Activated T-cell treated with anti-CD3 and anti-CD28 coated beads, Interleukin-2, amount 50 U/mL, for 4 hours (primary cell): Measurements from ENCODE around the gene FNIP2. TPM values are rescaled to one million over a fixed set of nuclear protein-coding genes. Genes with fewer than 3 reads are reported as not detected.
"Not testable (repeated sequence)": the region's sequence is repeated elsewhere in the genome, so short reads cannot be mapped to it uniquely, and the experiment has no call there.

ENCODE experiments used
- ATAC-seq, 2 donors: fragments of 200-7000 bp; cut with Tn5 transposase; one replicate each; pipeline ENCODE4 v1.10.0; 2021
- DNase-seq: peaks from one replicate; pipeline ENCODE4 v3.0.0-alpha.2; 2020
- H3K27me3 Mint-ChIP-seq: one replicate; pipeline ENCODE4 v1.8.0; 2021; ENCODE audit warnings: low read depth, mixed read lengths
- H3K36me3 Mint-ChIP-seq: one replicate; pipeline ENCODE4 v1.8.0; 2022; ENCODE audit warnings: mixed read lengths; ENCODE audit not compliant: insufficient read depth
- H3K4me1 Mint-ChIP-seq: one replicate; pipeline ENCODE4 v1.8.0; 2021; ENCODE audit warnings: low read depth, mixed read lengths
- H3K4me3 Mint-ChIP-seq: one replicate; pipeline ENCODE4 v1.8.0; 2021; ENCODE audit warnings: mild to moderate bottlenecking, moderate library complexity, mixed read lengths
- H3K9me3 Mint-ChIP-seq: one replicate; pipeline ENCODE4 v1.8.0; 2021; ENCODE audit warnings: mixed read lengths
- total RNA-seq, 3 donors: library from RNA; stranded (reverse); gene quantifications; one replicate each; pipeline ENCODE4 v1.2.1, GENCODE V29; 2021

FNIP2 gene
- 10 to 100 TPM in 2 of 3 donors, 1 to 10 TPM in 1; 9.0 to 13.0 (median 10.6) TPM for total RNA-seq

DNA sequence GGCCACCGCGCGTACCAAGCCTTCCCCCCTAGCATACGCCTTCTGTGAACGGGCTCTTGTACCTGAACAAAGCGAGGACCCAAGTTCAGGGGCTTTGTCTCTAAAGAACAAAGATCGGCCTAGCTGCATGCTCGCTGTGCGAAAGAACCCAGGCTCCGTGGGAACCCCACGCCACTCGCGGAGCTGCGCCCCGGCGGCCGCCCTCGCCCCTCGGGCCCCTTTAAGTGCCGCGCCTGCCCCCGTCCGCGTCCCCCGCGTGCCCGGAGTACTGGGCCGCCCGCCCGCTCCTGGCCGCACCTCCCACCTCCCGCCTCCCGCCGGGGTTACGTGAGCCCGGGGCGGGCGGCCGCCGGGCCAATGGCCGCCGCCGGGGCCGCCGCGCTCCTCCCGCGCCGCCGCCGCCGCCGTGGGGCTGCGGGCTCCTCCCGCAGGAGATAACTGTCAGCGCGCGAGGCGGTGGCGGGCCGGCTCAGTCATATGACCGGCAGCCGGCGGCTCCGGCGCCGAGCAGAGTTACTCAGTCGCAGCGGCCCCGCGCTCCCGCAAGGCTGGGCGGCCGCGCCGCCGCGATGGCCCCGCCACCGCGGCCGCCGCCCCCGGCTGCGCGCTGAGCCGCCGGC lies at the start of gene FNIP2:
Gene FNIP2 (plus strand): TSS at position 472 of the 620 bp plus-strand sequence. CDS start 187 bp downstream, outside the sequence.
- Mint-ChIP-seq H3K4me3 (peak within 1 kb of the TSS; percentile 99), H3K36me3 (no peaks in the 10 kb centered on the region), H3K27me3 (no peaks in the 10 kb centered on the region)

GRCh38 chr4:158721680-158722079 lies 47.1 kb upstream of the FNIP2 start:
- Mint-ChIP-seq H3K4me3 (peak overlapping the region; percentile 94), H3K4me1 (peaks cover 33% of the 10 kb centered on the region), H3K27me3 (peaks cover 6% of the 10 kb centered on the region), H3K36me3 (peaks cover 31% of the 10 kb centered on the region), H3K9me3 (no peaks in the 10 kb centered on the region)
- ATAC-seq (no peak), DNase-seq (no peak)

More for the DNA sequence above, at the start of gene FNIP2:
- no peaks in the 10 kb centered on the region for H3K9me3 Mint-ChIP-seq
- ATAC-seq (peak; percentile 88 to 90), DNase-seq (peak; percentile 56)
- peaks cover 32% of the 10 kb centered on the region for H3K4me1 Mint-ChIP-seq

DNA sequence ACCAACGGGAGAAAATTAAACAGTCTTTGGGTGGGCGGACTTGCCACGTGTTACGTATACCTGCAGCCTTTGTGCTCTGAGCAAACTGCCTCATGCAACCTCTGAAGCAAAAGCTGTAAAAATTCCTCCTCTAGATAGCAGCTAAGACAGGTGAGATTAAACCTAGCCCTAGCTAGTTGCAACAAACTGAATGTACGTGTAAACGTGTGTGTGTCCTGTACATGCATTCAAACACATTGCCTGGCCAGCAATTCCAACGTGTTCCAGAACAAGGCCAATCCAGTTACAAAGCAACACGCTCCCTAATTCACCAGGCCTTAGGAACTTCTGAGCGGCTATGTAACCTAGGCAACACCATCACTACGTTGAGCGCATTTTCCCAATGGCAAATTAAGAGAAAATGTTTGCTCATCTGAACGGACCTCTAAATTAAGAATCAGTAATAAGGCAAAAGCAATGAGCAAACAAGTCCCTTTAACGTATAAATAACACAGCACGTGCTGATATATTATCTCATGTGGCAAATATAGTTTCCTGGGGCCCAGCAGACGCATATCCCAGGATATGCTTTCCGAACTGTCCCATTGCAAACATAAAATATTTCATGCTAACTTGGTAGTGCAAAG lies 46.4 kb upstream of the FNIP2 start:
- peaks cover 31% of the 10 kb centered on the region for H3K36me3 Mint-ChIP-seq
- H3K9me3 Mint-ChIP-seq, result no peaks in the 10 kb centered on the region
- H3K4me3 Mint-ChIP-seq, result peak overlapping the region; percentile 94
- peaks cover 10% of the 10 kb centered on the region for H3K27me3 Mint-ChIP-seq
- peak; percentile 1 to 5 for ATAC-seq
- DNase-seq, result no peak
- peaks cover 33% of the 10 kb centered on the region for H3K4me1 Mint-ChIP-seq

DNA sequence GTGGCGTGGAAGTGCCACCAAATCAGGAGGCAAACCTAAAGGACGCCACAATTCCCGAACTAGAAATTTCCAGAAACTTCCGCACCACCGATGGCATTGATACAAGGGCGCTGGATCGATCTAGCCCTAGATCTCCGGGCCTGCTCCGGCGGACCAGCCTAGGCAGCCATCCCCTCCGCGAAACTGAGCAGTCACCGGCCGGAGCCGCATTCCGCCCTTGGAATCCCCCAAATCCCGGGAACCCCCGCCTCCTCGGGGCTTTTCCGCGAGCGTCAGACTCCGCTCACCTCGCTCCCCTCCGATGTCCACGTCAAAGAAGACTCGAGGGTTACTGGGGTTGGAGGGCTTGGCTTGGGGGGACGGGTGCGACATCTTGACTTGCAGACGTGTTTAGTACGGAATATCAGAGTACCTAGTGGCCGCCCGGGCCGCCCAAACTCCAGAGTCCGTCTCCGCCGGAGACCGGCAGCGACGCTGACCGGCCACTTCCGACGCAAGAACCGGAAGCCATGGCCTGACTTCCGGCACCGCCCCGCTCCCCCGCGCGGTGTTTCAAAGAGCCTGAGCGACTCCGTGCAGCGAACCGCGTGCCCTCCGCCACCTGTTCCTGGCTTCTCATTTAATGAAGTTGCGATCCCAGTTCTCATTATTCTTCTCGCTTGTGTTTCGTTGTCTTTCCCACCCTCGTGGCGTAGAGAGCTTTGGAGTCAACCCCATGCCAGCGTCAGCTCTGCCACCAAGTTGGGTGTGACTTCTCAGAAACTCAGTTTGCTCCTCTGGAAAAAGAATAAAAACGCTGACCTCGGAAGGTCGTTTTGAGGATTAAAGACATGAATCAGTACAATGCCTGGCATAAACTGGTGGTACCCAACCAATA lies 45.7 kb upstream of the FNIP2 start, which contains the start of gene PPID:
Gene PPID (minus strand): TSS at position 480 of the 877 bp plus-strand sequence. CDS start 108 bp downstream, at position 372.
- H3K4me3 Mint-ChIP-seq, result peak within 1 kb of the TSS; percentile 94
- peak; percentile 92 to 95 for ATAC-seq
- peak; percentile 74 for DNase-seq
- H3K9me3 Mint-ChIP-seq, result no peaks in the 10 kb centered on the region
- peaks cover 23% of the 10 kb centered on the region for H3K36me3 Mint-ChIP-seq
- peaks cover 10% of the 10 kb centered on the region for H3K27me3 Mint-ChIP-seq
- peaks cover 33% of the 10 kb centered on the region for H3K4me1 Mint-ChIP-seq

- no peaks in the 10 kb centered on the region for H3K9me3 Mint-ChIP-seq
- H3K4me3 Mint-ChIP-seq, result peak overlapping the region; percentile 94
- peaks cover 12% of the 10 kb centered on the region for H3K36me3 Mint-ChIP-seq
- ATAC-seq (no peak), DNase-seq (no peak)
- peaks cover 30% of the 10 kb centered on the region for H3K4me1 Mint-ChIP-seq
- peaks cover 23% of the 10 kb centered on the region for H3K27me3 Mint-ChIP-seq
Measured at GRCh38 chr4:158724637-158725036, 44.2 kb upstream of the FNIP2 start.

GRCh38 chr4:158726633-158727032 lies 42.2 kb upstream of the FNIP2 start:
- H3K27me3 Mint-ChIP-seq, result peaks cover 33% of the 10 kb centered on the region
- H3K4me1 Mint-ChIP-seq, result peaks cover 25% of the 10 kb centered on the region
- H3K9me3 Mint-ChIP-seq, result no peaks in the 10 kb centered on the region
- ATAC-seq, result no peak
- H3K36me3 Mint-ChIP-seq, result peaks cover 1% of the 10 kb centered on the region
- H3K4me3 Mint-ChIP-seq, result no peak overlapping the region
- no peak for DNase-seq

- Mint-ChIP-seq H3K36me3 (no peaks in the 10 kb centered on the region), H3K27me3 (peaks cover 39% of the 10 kb centered on the region), H3K4me1 (peaks cover 16% of the 10 kb centered on the region), H3K4me3 (no peak overlapping the region), H3K9me3 (no peaks in the 10 kb centered on the region)
- ATAC-seq (no peak), DNase-seq (no peak)
Measured at GRCh38 chr4:158728236-158728635, 40.6 kb upstream of the FNIP2 start.

DNA sequence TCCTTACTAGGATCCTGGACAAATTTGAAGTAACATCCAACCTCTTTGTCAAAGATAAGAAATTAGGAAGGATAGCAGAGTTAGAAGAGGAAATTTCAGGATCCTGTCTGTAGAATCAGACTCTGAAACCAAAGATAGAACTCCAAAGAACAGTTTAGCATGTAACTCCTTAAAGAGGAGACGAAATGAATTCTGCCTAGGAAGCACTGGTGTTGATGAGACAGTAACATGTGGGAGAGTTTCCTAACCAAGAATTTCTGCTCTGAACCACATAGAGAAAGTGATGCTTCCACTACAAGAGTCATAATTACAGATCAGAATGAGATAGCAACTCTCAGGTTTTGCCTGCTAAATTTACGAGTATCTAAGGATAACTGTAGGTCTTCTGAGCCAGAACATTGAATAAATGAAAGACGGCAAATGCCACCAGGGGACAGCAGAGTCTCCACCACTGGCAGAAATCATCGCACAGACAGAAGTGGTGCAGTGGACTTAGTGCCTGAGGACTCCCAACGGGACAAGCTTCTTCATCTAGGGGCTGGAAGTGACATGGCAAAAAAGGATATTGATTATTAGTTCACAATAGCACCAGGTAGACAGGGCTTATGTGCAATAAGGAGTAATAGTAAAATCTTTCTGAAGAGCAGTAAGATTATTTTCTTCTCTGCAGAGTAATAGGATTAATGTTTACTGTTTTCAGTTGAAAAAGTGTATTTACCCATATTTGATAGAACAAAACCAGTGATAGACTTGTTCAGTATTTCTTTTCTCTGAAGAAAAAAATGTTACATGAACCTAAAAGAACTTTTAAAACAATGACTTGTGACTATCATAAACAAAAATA lies 38.9 kb upstream of the FNIP2 start:
- peak; percentile 32 for DNase-seq
- H3K27me3 Mint-ChIP-seq, result peaks cover 42% of the 10 kb centered on the region
- no peak overlapping the region for H3K4me3 Mint-ChIP-seq
- H3K36me3 Mint-ChIP-seq, result no peaks in the 10 kb centered on the region
- H3K4me1 Mint-ChIP-seq, result peaks cover 6% of the 10 kb centered on the region
- ATAC-seq, result peak; percentile 82 to 87
- H3K9me3 Mint-ChIP-seq, result no peaks in the 10 kb centered on the region

DNA sequence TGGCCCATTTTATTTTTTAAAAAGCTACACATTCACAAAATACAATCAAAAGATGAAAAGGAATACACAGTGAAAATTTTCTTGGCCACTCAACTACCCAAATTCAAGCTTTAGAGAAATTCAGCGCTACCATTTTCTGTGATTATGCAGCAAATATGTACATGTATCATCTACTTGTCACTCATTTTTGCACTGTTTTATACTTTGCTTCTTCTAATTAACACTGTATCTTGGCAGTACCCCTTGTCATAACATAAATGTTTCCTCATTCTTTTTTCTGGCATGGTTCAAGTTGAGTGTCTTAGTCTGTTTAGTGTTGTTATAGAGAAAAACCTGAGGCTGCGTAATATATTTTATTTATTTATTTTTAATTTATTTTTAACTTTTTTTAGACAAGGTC lies 30.0 kb upstream of the FNIP2 start:
- H3K27me3 Mint-ChIP-seq, result peaks cover 9% of the 10 kb centered on the region
- H3K9me3 Mint-ChIP-seq, result no peaks in the 10 kb centered on the region
- H3K4me3 Mint-ChIP-seq, result no peak overlapping the region
- H3K4me1 Mint-ChIP-seq, result no peaks in the 10 kb centered on the region
- no peaks in the 10 kb centered on the region for H3K36me3 Mint-ChIP-seq
- DNase-seq (no peak), ATAC-seq (no peak)

GRCh38 chr4:158739600-158739999 lies 29.2 kb upstream of the FNIP2 start:
- H3K4me1 Mint-ChIP-seq, result no peaks in the 10 kb centered on the region
- H3K36me3 Mint-ChIP-seq, result no peaks in the 10 kb centered on the region
- no peak for DNase-seq
- ATAC-seq, result no peak
- H3K9me3 Mint-ChIP-seq, result no peaks in the 10 kb centered on the region
- peaks cover 9% of the 10 kb centered on the region for H3K27me3 Mint-ChIP-seq
- H3K4me3 Mint-ChIP-seq, result no peak overlapping the region

- Mint-ChIP-seq H3K4me3 (no peak overlapping the region), H3K9me3 (no peaks in the 10 kb centered on the region), H3K36me3 (no peaks in the 10 kb centered on the region), H3K27me3 (peaks cover 6% of the 10 kb centered on the region), H3K4me1 (no peaks in the 10 kb centered on the region)
- ATAC-seq (no peak), DNase-seq (no peak)
Measured at GRCh38 chr4:158741326-158742021, 27.4 kb upstream of the FNIP2 start.

- H3K27me3 Mint-ChIP-seq, H3K4me3 Mint-ChIP-seq, H3K9me3 Mint-ChIP-seq, H3K36me3 Mint-ChIP-seq, ATAC-seq, DNase-seq, H3K4me1 Mint-ChIP-seq: not testable (repeated sequence)
Measured at GRCh38 chr4:158746537-158746936, 22.3 kb upstream of the FNIP2 start.

- H3K4me1 Mint-ChIP-seq, result no peaks in the 10 kb centered on the region
- H3K27me3 Mint-ChIP-seq, result peaks cover 5% of the 10 kb centered on the region
- H3K36me3 Mint-ChIP-seq, result no peaks in the 10 kb centered on the region
- no peaks in the 10 kb centered on the region for H3K9me3 Mint-ChIP-seq
- H3K4me3 Mint-ChIP-seq, result no peak overlapping the region
- DNase-seq (no peak), ATAC-seq (no peak)
Measured at GRCh38 chr4:158750379-158750778, 18.4 kb upstream of the FNIP2 start.
